GM23338 (cell line): Measurements from ENCODE around the gene ACTG2. TPM values are rescaled to one million over a fixed set of nuclear protein-coding genes. Genes with fewer than 3 reads are reported as not detected.
"Not testable (repeated sequence)": the region's sequence is repeated elsewhere in the genome, so short reads cannot be mapped to it uniquely, and the experiment has no call there.

Experiments
- ATAC-seq: fragments of 200-7000 bp; cut with Tn5 transposase; 3 replicates; pipeline ENCODE4 v1.9.1; 2020
- DNase-seq: peaks from one replicate; pipeline ENCODE4 v3.0.0-alpha.2; 2015; ENCODE audit warnings: low spot score
- H2AFZ ChIP-seq: fragments of 200-600 bp; sonication (generic); 2 replicates; pipeline ENCODE4 v1.8.0; 2016; ENCODE audit warnings: antibody characterized with exemption, mild to moderate bottlenecking, moderate library complexity
- H3F3A ChIP-seq: fragments of 200-600 bp; sonication (generic); replicated peaks from 2 replicates; pipeline ENCODE4 v1.8.0; 2017; ENCODE audit warnings: antibody characterized with exemption, mixed run types, low read depth
- H3K27ac ChIP-seq: fragments of 200-600 bp; sonication (generic); 2 replicates; pipeline ENCODE4 v1.6.1; 2016; ENCODE audit warnings: low read depth
- H3K27me3 ChIP-seq: fragments of 200-600 bp; sonication (generic); 2 replicates; pipeline ENCODE4 v1.8.0; 2016; ENCODE audit warnings: mild to moderate bottlenecking, mixed run types, moderate library complexity; ENCODE audit not compliant: insufficient read depth
- H3K36me3 ChIP-seq: fragments of 200-600 bp; sonication (generic); 2 replicates; pipeline ENCODE4 v1.8.0; 2016; ENCODE audit warnings: mild to moderate bottlenecking; ENCODE audit not compliant: insufficient read depth
- H3K4me1 ChIP-seq: fragments of 200-600 bp; sonication (generic); 2 replicates; pipeline ENCODE4 v1.8.0; 2016; ENCODE audit warnings: mild to moderate bottlenecking, moderate library complexity; ENCODE audit not compliant: insufficient read depth
- H3K4me2 ChIP-seq: fragments of 200-600 bp; sonication (generic); 2 replicates; pipeline ENCODE4 v1.7.1; 2017; ENCODE audit warnings: mixed run types
- H3K4me3 ChIP-seq: fragments of 200-600 bp; sonication (generic); 2 replicates; pipeline ENCODE4 v1.6.1; 2016; ENCODE audit warnings: mixed run types
- H3K79me2 ChIP-seq: fragments of 200-600 bp; sonication (generic); replicated peaks from 2 replicates; pipeline ENCODE4 v1.8.0; 2017; ENCODE audit warnings: mild to moderate bottlenecking; ENCODE audit not compliant: insufficient read depth
- H3K9me2 ChIP-seq: fragments of 200-600 bp; sonication (generic); 2 replicates; pipeline ENCODE4 v1.8.0; 2017; ENCODE audit not compliant: insufficient read depth
- H4K20me1 ChIP-seq: fragments of 200-600 bp; sonication (generic); replicated peaks from 2 replicates; pipeline ENCODE4 v1.8.0; 2017; ENCODE audit warnings: mild to moderate bottlenecking; ENCODE audit not compliant: insufficient read depth
- H3K27ac Mint-ChIP-seq: 2 replicates; pipeline ENCODE4 v1.8.0; 2020; ENCODE audit warnings: inconsistent platforms, mild to moderate bottlenecking, moderate library complexity, mixed read lengths
- H3K27me3 Mint-ChIP-seq: 3 replicates; pipeline ENCODE4 v1.8.0; 2022; ENCODE audit warnings: low read depth, mild to moderate bottlenecking, moderate library complexity, mixed read lengths, inconsistent platforms; ENCODE audit not compliant: insufficient read depth, poor library complexity
- H3K36me3 Mint-ChIP-seq: 3 replicates; pipeline ENCODE4 v1.8.0; 2021; ENCODE audit warnings: low read depth, mild to moderate bottlenecking, inconsistent platforms, moderate library complexity, mixed read lengths
- H3K4me1 Mint-ChIP-seq: 3 replicates; pipeline ENCODE4 v1.8.0; 2020; ENCODE audit warnings: mild to moderate bottlenecking, inconsistent platforms, mixed read lengths
- H3K4me3 Mint-ChIP-seq: 3 replicates; pipeline ENCODE4 v1.8.0; 2021; ENCODE audit warnings: moderate library complexity, mild to moderate bottlenecking, inconsistent platforms, mixed read lengths
- H3K9me3 Mint-ChIP-seq: 3 replicates; pipeline ENCODE4 v1.8.0; 2020; ENCODE audit warnings: moderate library complexity, mild to moderate bottlenecking, inconsistent platforms, mixed read lengths
- CTCF ChIP-seq, 2 experiments: fragments of 200-600 bp in 1 of 2; sonication (generic) in 1 of 2; conservative IDR thresholded peaks; 2 replicates each; pipeline versions ENCODE4 v1.5.1 to v1.6.1; 2016 to 2017; ENCODE audit warnings: antibody characterized with exemption in 2 of 2, low read depth in 2 of 2, mild to moderate bottlenecking in 2 of 2, moderate library complexity in 1 of 2
- JUNB ChIP-seq: IDR thresholded peaks from one replicate; pipeline ENCODE4 v1.6.1; 2016; ENCODE audit warnings: antibody characterized with exemption; ENCODE audit not compliant: unreplicated experiment
- REST ChIP-seq: IDR thresholded peaks from one replicate; pipeline ENCODE4 v1.6.1; 2018; ENCODE audit warnings: antibody characterized with exemption; ENCODE audit not compliant: unreplicated experiment
- polyA plus RNA-seq: library from polyadenylated mRNA; unstranded; fragments of >200 nt; fragmentation: Nextera tagmentation; extraction: Ambion mirVana; gene quantifications from 2 replicates; pipeline ENCODE4 v1.2.1, GENCODE V29; 2016
- total RNA-seq: library from RNA; depleted of rRNA; stranded (reverse); fragments of >200 nt; shearing (Covaris generic); gene quantifications from 2 replicates; pipeline ENCODE4 v1.2.3, GENCODE V29; 2014

ACTG2 gene
- total and polyA plus RNA-seq, 2 experiments from 2014 or later = 8.0 to 8.5 TPM

- DNase-seq (peak; percentile 54), ATAC-seq (peak; percentile 93)
- Mint-ChIP-seq H3K4me3 (no peak overlapping the region), H3K4me1 (no peaks in the 10 kb centered on the region), H3K9me3 (no peaks in the 10 kb centered on the region), H3K27me3 (no peaks in the 10 kb centered on the region), H3K27ac (peak overlapping the region; percentile 80), H3K36me3 (peaks cover 8% of the 10 kb centered on the region)
- peaks cover 100% of the 10 kb centered on the region for H3K79me2 ChIP-seq
- peaks cover 45% of the 10 kb centered on the region for H4K20me1 ChIP-seq
- no peak overlapping the region for H3K4me3 ChIP-seq
- no peaks in the 10 kb centered on the region for H3K9me2 ChIP-seq
- no peak overlapping the region for H2AFZ ChIP-seq
- TF ChIP-seq JUNB (no peak), CTCF (conservative IDR thresholded peaks at IDR 0.05; ENCODE audit: low read depth in 2 of 2) (peak in 1 of 2 experiments; percentile 58; a peak in 3 of 4 replicates)
- 0 out of 2 replicates have a peak, but pooled peaks cover 3% of the 10 kb centered on the region for H3F3A ChIP-seq
- H3K27ac ChIP-seq = no peak overlapping the region
- H3K27me3 ChIP-seq = no peaks in the 10 kb centered on the region
- H3K4me1 ChIP-seq = no peaks in the 10 kb centered on the region
- H3K4me2 ChIP-seq = no peak overlapping the region
- 0 out of 2 replicates have a peak, but pooled peaks cover 3% of the 10 kb centered on the region for H3K36me3 ChIP-seq
Measured at GRCh38 chr2:73939419-73939818, 46.6 kb downstream of the ACTG2 start.

- H4K20me1 ChIP-seq = peaks cover 43% of the 10 kb centered on the region
- H3K27me3 Mint-ChIP-seq, H3K9me2 ChIP-seq, DNase-seq, H3K4me3 ChIP-seq, ATAC-seq, H3K27ac Mint-ChIP-seq, H3K27me3 ChIP-seq, H3K4me3 Mint-ChIP-seq, H3K4me1 Mint-ChIP-seq, H3F3A ChIP-seq, H3K9me3 Mint-ChIP-seq, H3K4me1 ChIP-seq, H3K4me2 ChIP-seq, H2AFZ ChIP-seq, H3K36me3 ChIP-seq: not testable (repeated sequence)
- peaks cover 15% of the 10 kb centered on the region for H3K36me3 Mint-ChIP-seq
- peaks cover 99% of the 10 kb centered on the region for H3K79me2 ChIP-seq
- 0 out of 2 replicates have a peak overlapping the region, but pooled peaks have one; percentile 23 for H3K27ac ChIP-seq
Measured at GRCh38 chr2:73940066-73940465, 47.3 kb downstream of the ACTG2 start.

- H3K27ac Mint-ChIP-seq = no peak overlapping the region
- Histone ChIP-seq H2AFZ (no peak overlapping the region), H3K79me2 (peaks cover 80% of the 10 kb centered on the region), H3K36me3 (peaks cover 10% of the 10 kb centered on the region), H4K20me1 (peaks cover 37% of the 10 kb centered on the region), H3K4me1 (no peaks in the 10 kb centered on the region), H3K4me2 (no peak overlapping the region), H3K9me2 (no peaks in the 10 kb centered on the region), H3K27ac (no peak overlapping the region), H3K27me3 (no peaks in the 10 kb centered on the region), H3K4me3 (no peak overlapping the region), H3F3A (no peaks in the 10 kb centered on the region)
- H3K9me3 Mint-ChIP-seq = no peaks in the 10 kb centered on the region
- no peak for TF ChIP-seq CTCF (conservative IDR thresholded peaks at IDR 0.05; ENCODE audit: low read depth in 2 of 2)
- no peak for TF ChIP-seq REST
- no peak for DNase-seq
- peaks cover 28% of the 10 kb centered on the region for H3K36me3 Mint-ChIP-seq
- no peak for ATAC-seq
- no peaks in the 10 kb centered on the region for H3K27me3 Mint-ChIP-seq
- H3K4me1 Mint-ChIP-seq = no peaks in the 10 kb centered on the region
- H3K4me3 Mint-ChIP-seq = no peak overlapping the region
Measured at GRCh38 chr2:73942664-73943063, 49.9 kb downstream of the ACTG2 start.
